Activated CD8-positive, alpha-beta memory T cell treated with anti-CD3 and anti-CD28 coated beads, Interleukin-2, amount 50 U/mL, for 48 hours (primary cell): ENCODE data around the gene VPS18.

Source experiments
- DNase-seq: peaks from one replicate; pipeline ENCODE4 v3.0.0-alpha.2; 2020

The VPS18 gene

GRCh38 chr15:40902605-40903561, 8.6 kb downstream of the VPS18 start:
- DNase-seq, result no peak

DNA sequence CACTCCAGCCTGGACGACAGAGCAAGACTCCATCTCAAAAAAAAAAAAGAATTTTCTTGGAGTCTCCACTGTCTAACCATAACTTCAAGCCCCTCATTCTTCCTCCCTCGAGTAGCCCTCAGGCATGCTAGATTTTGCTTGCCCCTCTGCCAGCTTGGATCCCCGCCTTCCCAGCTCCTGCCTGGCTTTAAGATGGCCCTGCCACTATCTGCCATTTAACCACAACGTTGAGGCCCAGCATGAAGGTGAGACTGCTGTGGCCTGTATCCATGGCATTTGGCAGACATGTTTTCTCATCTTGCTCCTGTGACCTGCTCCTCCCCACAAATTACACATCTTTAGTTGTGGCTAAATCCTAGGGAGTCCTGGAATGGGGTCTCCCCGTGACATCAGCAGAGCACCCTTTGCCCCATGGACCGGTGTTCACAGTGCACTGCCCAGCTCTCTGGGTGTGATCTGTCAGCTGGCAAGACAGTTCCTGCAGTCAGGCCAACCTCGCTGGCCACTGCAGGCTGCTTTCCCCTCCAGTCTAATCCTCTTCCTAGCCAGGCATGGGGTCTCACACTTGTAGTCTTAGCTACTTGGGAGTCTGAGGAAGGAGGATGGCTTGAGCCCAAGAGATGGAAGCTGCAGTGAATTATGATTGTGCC, 10.4 kb downstream of the VPS18 start:
- no peak for DNase-seq

GRCh38 chr15:40906091-40906990, 12.1 kb downstream of the VPS18 start:
- peak; percentile 95 for DNase-seq

- no peak for DNase-seq
Observed at GRCh38 chr15:40906991-40907802, 12.9 kb downstream of the VPS18 start.

DNA sequence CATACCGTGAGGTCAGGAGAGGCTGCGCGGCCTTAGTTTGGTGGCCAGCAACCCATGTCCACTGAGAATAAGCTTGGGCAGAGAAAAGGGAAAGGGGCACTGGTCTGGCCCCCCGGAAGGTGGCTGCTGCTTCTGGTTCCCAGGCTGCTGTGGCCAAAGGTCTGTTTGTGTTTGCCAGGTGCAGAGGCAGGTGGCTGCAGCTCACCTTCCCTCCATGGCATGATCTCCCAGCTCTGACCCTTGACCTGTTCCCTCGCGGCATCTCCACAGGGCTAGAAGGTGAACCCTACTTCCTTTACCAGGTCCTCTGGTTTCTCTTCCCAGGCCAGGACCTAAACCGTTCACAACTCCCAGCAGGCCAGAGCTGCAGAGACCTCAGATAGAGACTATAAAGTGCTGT, 13.8 kb downstream of the VPS18 start:
- DNase-seq, result no peak

- no peak for DNase-seq
Observed at GRCh38 chr15:40909662-40910630, 15.7 kb downstream of the VPS18 start.

DNA sequence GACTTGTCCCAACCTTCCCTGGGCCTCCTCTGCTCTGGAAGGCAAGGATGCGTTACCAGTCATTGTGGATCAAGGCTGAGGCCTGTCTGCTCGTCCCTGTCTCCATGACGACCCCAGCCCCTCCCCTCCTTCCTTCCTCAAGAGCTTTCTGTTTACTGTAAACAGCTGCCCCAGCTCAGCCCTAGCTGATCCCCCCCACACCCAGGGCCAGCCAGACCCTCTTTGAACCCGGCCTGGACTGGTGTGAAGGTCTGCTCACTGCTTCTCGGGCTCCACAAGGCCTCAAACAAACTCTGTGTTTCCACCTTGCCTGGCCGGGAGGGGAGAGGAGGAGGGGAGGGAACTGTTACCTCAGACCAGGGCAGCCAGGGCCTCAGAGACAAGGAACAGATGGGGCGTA, 16.9 kb downstream of the VPS18 start:
- no peak for DNase-seq

DNA sequence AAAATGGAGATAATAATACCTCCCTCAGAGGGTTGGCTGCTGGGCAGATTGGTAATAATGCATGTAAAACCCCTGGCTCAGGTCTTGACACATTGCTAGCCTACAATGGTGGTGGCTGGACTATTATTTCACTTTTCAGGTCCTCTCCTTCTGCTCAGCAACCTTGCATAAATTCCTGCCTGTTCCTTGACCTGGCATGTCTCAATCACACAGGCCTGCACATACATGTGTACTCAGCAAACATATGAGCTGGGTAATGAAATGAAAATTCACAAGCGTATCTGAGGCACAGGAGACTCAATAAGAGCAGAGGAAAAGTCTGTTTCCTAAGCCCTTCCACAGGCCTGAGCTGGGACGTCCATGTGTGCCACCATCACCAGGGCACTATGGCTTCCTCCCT, 17.4 kb downstream of the VPS18 start:
- DNase-seq, result no peak

DNA sequence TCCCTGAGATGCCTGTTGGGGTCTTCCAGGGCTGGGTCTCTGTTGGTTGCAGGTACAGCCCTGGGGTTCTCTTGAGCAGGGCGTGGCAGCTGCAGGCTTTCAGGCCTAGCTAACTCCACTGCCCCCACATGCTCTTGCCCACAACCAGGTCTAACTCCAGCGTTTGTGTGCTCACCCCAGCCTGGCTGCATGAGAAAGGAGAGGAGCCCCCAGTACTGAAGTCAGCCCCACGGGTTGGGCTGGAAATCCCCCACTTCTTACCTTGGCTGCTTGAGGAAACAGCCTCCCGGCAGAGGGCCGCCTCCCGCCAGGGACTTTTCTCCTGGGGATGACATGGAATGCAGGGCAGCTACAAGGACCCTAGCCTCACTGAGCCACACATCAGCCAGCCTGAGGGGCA, 18.2 kb downstream of the VPS18 start:
- DNase-seq, result no peak

GRCh38 chr15:40914013-40914412, 19.8 kb downstream of the VPS18 start:
- no peak for DNase-seq

GRCh38 chr15:40914486-40914885, 20.2 kb downstream of the VPS18 start:
- no peak for DNase-seq

DNA sequence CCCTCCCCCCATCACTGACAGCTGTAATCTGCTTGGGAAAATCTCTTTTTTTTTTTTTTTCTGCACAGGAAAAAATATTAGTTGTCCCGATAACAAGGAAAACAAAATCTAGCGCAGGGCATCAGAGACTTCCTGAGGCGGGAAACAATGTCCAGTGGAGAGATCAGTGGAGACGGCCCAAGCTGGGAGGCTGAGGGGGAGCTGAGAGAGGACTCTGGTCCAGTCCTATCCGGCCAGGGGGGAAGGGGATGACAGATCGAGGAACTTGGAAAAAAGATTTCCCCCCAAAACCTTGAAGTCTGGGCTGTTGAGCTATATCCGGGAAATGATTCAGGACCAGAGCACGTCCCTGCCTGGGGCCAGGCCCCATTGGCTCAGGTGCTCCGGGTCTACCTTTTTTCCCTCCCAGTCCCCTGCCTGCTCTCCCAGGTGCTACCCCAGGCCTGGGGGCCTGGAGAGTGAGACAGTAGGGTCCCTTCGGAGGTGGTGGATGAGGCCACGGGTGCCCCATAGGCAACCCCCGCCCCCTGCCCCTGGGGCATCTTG, 20.9 kb downstream of the VPS18 start:
- DNase-seq, result no peak

DNA sequence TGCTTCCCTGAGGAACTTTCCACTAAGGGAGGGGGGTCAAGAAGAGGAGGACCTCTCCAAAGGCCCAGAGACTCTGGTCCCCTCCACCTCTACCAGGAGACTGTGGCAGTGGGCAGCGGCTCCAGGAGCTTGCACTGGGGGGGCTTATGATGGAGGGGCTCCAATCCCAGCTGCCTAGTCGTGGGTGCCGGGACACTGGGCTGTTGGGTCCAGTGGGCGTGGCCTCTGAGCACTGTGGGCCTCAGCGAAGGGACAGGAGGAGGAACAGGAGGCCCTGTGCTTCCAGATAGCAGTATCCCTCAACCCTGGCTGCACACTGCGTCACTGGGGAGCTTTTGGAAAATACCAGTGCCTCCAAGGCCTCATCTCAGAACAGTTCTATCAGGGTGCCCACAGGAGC, 21.4 kb downstream of the VPS18 start:
- no peak for DNase-seq

GRCh38 chr15:40917585-40917984, 23.3 kb downstream of the VPS18 start:
- no peak for DNase-seq

GRCh38 chr15:40918146-40918798, 24.0 kb downstream of the VPS18 start:
- no peak for DNase-seq

- no peak for DNase-seq
Observed at GRCh38 chr15:40918799-40919392, 24.6 kb downstream of the VPS18 start.

- no peak for DNase-seq
Observed at GRCh38 chr15:40921949-40922607, 27.8 kb downstream of the VPS18 start.

DNA sequence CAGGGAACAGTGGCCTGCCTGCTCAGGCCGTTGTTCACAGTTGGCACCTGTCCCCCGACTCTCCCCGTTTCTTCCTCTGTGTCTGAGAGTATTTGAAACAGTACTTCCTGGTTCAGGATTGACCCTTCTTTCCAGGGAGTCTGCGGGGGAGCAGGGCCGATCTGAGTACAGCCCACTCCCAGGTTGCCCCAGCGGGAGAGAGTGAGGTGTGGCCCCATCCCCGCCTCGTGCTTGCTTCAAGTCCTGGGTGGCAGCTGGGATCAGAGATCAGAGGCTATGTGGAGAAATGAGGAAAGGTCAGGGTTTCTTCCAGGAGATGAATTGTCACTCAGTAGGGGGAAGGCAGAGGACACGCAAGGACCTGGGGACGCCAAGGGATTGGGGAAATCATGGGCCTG, 28.4 kb downstream of the VPS18 start:
- no peak for DNase-seq

- no peak for DNase-seq
Observed at GRCh38 chr15:40923551-40923950, 29.3 kb downstream of the VPS18 start.
